SU-DHL-6 (cell line): Measurements from ENCODE around the gene FNTB.

Source experiments
- CTCF ChIP-seq: fragments of 200-600 bp; sonication (generic); IDR thresholded peaks from one replicate; pipeline ENCODE4 v1.5.1; 2017; ENCODE audit warnings: antibody characterized with exemption, mild to moderate bottlenecking, low read length, moderate library complexity; ENCODE audit not compliant: insufficient read depth, poor library complexity, severe bottlenecking
- EZH2phosphoT487 ChIP-seq: fragments of 200-600 bp; sonication (generic), shearing (Covaris generic); conservative IDR thresholded peaks from 2 replicates; pipeline ENCODE4 v1.6.1; 2018; ENCODE audit warnings: mild to moderate bottlenecking, antibody characterized with exemption, low read length, moderate library complexity, mixed read lengths

DNA sequence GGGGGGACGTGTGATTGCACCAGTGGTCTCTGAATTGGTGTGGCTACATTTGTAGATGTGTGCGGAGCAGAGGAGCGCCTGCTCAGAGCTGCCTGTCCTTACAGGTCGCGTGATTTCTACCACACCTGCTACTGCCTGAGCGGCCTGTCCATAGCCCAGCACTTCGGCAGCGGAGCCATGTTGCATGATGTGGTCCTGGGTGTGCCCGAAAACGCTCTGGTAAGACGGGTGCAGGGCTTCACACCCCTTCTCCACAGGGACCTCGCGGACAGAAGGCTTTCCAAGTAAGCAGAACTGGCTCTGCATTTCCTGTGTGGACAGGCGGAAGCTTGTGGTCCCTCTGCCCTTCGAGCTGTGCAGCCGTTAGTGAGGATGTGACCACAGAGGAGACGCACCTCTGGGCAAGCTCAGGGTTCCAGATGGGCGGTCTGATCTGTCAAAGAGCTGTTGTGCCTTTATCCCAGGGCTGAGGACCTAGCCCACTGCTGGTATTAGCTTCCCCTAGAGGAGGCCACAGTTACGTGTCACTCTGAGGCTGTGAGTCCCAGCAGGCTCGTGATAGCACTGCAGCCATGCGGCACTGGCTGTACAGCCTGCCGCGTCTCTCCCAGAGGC is 67.9 kb downstream of the FNTB start:
- no peak for TF ChIP-seq CTCF
- TF ChIP-seq EZH2phosphoT487, result no peak
